ENCODE data around the gene NUTF2. TPM values are rescaled to one million over a fixed set of nuclear protein-coding genes. Genes with fewer than 3 reads are reported as not detected.

Gene NUTF2
- total and polyA plus RNA-seq, 4 experiments from 2014 or later = 41.2 to 128 (median 86.7) TPM

DNA sequence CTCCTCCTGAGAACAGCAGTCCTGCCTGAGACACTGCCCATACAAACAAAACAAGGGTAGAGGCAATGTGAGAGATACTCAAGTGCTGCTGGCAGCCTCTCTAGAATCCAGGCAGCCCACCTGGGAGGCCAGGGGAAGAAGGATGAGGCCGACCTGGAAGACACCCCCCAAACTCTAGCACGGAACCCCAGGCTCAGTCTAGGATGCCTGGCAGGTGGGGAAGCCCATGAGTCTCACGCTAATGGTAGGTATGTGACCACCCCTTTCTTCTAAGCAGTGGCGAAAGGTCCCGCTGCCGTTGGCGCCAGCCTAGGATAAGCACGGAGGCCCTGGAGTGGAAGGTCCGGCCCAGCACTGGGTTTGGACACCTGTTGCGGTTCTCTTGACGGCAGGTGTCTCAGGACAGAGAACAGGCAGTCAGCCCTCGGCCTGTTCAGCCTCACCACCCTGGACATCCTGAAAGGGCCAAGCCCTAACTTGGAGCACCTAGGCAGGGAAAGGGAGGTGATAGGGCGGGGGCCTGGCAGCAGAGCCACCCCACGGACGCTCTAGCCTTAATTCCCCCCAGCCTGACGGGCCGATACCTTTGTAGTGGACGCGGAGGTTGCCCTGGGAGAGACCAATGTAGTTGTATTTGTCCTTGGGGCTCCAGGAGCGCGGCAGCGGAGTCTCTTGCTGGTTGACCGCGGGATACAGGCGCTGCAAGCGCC, 40.9 kb upstream of the NUTF2 start:
- peak overlapping the region; percentile 91 to 93 for H3K4me3 ChIP-seq (ENCODE audit: low read length in 2 of 2)
- peak overlapping the region; percentile 95 for H3K27ac ChIP-seq (ENCODE audit: low read depth, low read length)
- peak overlapping the region; percentile 88 to 95 (median 90) for H3K4me3 Mint-ChIP-seq
- peaks cover 9 to 34% of the 10 kb centered on the region in 2 donors for H3K36me3 Mint-ChIP-seq
- peak in 1 of 5 donors; percentile 40 for DNase-seq
- no peaks in the 10 kb centered on the region for H3K27me3 Mint-ChIP-seq
- H3K4me1 ChIP-seq (ENCODE audit: insufficient read depth, low read length) = peaks cover 50% of the 10 kb centered on the region
- peaks cover 12% of the 10 kb centered on the region for H3K36me3 ChIP-seq (ENCODE audit: insufficient read depth, low read length)
- CTCF ChIA-PET (ENCODE audit: partially characterized antibody) = interaction anchor here (0.8 to 5.9 kb wide), 10 partner anchors 10 to 325 kb away, joined by 3 to 56 read pairs (median 4); partner anchors contain the start of genes ATP6V0D1 and GFOD2
- peaks cover 34 to 59% (median 43%) of the 10 kb centered on the region in 4 donors for H3K4me1 Mint-ChIP-seq
- no peaks in the 10 kb centered on the region for H3K9me3 ChIP-seq (ENCODE audit: control insufficient read depth in 1 of 2, low read length in 2 of 2)
- intact Hi-C loops (cut with micrococcal nuclease) = loop anchor here (1.0 to 2.0 kb wide), 11 partner anchors 10 to 325 kb away; partner anchors contain the start of genes ACD, ATP6V0D1, CTCF and GFOD2
- H3K27me3 ChIP-seq (ENCODE audit: insufficient read depth, low read length) = no peaks in the 10 kb centered on the region
- no peaks in the 10 kb centered on the region for H3K9me3 Mint-ChIP-seq
- POLR2A ChIA-PET (ENCODE audit: partially characterized antibody) = interaction anchor here (0.6 to 2.5 kb wide), 20 partner anchors 8 to 505 kb away, joined by 3 to 27 read pairs (median 5); partner anchors contain the start of genes ACD, C16orf86, DDX28 and DUS2
- peak overlapping the region; percentile 79 to 98 (median 94) for H3K27ac Mint-ChIP-seq

DNA sequence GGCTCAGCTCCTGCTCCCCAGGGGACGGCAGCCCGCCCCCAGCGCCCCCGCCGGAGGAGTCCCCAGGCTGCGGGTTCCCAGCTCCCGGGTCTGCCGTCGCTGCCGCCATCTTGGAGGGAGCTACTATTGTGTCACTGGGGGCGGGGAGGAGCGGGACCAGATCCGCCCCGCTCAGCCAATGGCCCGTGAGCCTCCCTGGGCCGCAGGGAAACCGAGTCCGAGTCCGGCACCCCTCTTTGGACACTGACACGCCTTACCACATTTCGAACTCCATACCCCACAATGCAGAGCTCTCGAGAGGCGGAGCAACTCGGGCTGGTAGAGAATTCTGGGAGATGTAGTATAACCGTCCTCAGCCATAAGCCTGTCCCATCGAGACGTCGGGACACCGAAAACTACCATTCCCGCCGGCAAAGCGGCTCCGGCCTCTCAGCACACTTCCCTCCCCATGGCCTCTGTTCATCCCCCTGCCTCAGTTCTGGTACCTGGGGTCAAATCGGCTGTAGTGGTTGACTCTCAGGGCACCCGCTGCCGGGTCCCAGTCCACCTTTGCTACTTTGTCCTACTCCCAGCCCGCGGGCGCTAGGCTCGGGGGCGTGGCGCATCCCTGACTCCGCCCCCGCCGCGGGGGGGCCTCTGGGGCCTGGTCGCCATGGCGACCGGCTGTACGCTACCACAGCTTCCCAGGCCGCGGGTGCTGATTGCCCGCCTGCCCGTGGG, 40.1 kb upstream of the NUTF2 start, which contains the start of the genes RANBP10 and TSNAXIP1:
TSS of gene RANBP10 (minus strand) at position 133 of the 720 bp plus-strand sequence. CDS start at position 109, 24 bp downstream.
TSS of gene TSNAXIP1 (plus strand) at position 462 of the 720 bp plus-strand sequence. CDS start 261 bp downstream, outside the sequence.
- Mint-ChIP-seq H3K27ac (peak within 1 kb of the TSS; percentile 85 to 98 (median 95)), H3K9me3 (no peaks in the 10 kb centered on the region), H3K27me3 (no peaks in the 10 kb centered on the region), H3K36me3 (peaks cover 8 to 34% of the 10 kb centered on the region in 2 donors), H3K4me3 (peak within 1 kb of the TSS; percentile 88 to 95 (median 90)), H3K4me1 (peaks cover 26 to 52% (median 36%) of the 10 kb centered on the region in 4 donors)
- no peaks in the 10 kb centered on the region for H3K27me3 ChIP-seq (ENCODE audit: insufficient read depth, low read length)
- intact Hi-C loops (cut with micrococcal nuclease) = loop anchor here (1.0 to 2.0 kb wide), 11 partner anchors 10 to 325 kb away; partner anchors contain the start of genes ACD, ATP6V0D1, CTCF and GFOD2
- peaks cover 6% of the 10 kb centered on the region for H3K36me3 ChIP-seq (ENCODE audit: insufficient read depth, low read length)
- no peaks in the 10 kb centered on the region for H3K9me3 ChIP-seq (ENCODE audit: control insufficient read depth in 1 of 2, low read length in 2 of 2)
- peak within 1 kb of the TSS; percentile 95 for H3K27ac ChIP-seq (ENCODE audit: low read depth, low read length)
- H3K4me1 ChIP-seq (ENCODE audit: insufficient read depth, low read length) = peaks cover 43% of the 10 kb centered on the region
- peak; percentile 97 to 99 (median 99) for DNase-seq
- CTCF ChIA-PET (ENCODE audit: partially characterized antibody) = interaction anchor here (0.8 to 2.7 kb wide), 11 partner anchors 9 to 325 kb away, joined by 3 to 47 read pairs (median 4); partner anchors contain the start of genes ATP6V0D1 and GFOD2
- POLR2A ChIA-PET (ENCODE audit: partially characterized antibody) = interaction anchor here (0.6 to 2.5 kb wide), 23 partner anchors 8 to 505 kb away, joined by 3 to 27 read pairs (median 5); partner anchors contain the start of genes ACD, C16orf86, CTCF and DDX28
- peak within 1 kb of the TSS; percentile 91 to 93 for H3K4me3 ChIP-seq (ENCODE audit: low read length in 2 of 2)

DNA sequence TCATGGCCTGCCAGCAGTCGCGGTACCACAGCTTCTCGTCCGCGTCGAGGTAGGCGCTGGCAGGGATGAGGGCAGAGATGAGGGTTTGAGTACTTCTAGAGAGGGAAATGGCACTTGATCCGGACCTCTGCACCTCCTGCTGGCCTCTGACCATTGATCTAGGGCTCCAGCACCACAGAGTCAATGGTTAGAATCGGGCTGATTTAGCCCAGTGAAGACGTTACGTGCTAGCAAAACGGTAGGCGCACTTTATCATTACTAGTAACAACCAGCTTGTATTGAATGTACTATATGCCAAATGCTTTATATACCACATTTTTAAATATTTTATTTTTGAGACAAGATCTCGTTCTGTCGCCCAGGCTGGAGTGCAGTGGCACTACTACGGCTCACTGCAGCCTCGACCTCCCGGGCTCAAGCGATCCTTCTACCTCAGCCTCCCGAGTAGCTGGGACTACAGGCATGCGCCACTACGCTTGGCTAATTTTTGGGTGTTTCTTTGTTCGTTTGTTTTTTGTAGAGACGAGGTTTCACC, 39.5 kb upstream of the NUTF2 start:
- Mint-ChIP-seq H3K27me3 (no peaks in the 10 kb centered on the region), H3K27ac (peak overlapping the region; percentile 85 to 98 (median 95)), H3K36me3 (peaks cover 8 to 30% of the 10 kb centered on the region in 2 donors), H3K4me1 (peaks cover 20 to 45% (median 30%) of the 10 kb centered on the region in 4 donors), H3K9me3 (no peaks in the 10 kb centered on the region), H3K4me3 (peak overlapping the region; percentile 88 to 95 (median 90))
- Histone ChIP-seq H3K4me3 (ENCODE audit: low read length in 2 of 2) (peak overlapping the region; percentile 43 to 93), H3K27ac (ENCODE audit: low read depth, low read length) (peak overlapping the region; percentile 95), H3K36me3 (ENCODE audit: insufficient read depth, low read length) (peaks cover 6% of the 10 kb centered on the region), H3K27me3 (ENCODE audit: insufficient read depth, low read length) (no peaks in the 10 kb centered on the region), H3K9me3 (ENCODE audit: control insufficient read depth in 1 of 2, low read length in 2 of 2) (no peaks in the 10 kb centered on the region), H3K4me1 (ENCODE audit: insufficient read depth, low read length) (peaks cover 37% of the 10 kb centered on the region)
- DNase-seq = no peak
- POLR2A ChIA-PET (ENCODE audit: partially characterized antibody) = interaction anchor here (0.6 to 2.5 kb wide), 22 partner anchors 9 to 504 kb away, joined by 3 to 27 read pairs (median 5); partner anchors contain the start of genes ACD, C16orf86, CTCF and DDX28
- intact Hi-C loops (cut with micrococcal nuclease) = loop anchor here (2.0 kb wide), 2 partner anchors 146 to 286 kb away; partner anchors contain the start of genes ACD and PARD6A
- CTCF ChIA-PET (ENCODE audit: partially characterized antibody) = interaction anchor here (0.7 to 2.7 kb wide), 11 partner anchors 9 to 326 kb away, joined by 3 to 47 read pairs (median 4); partner anchors contain the start of genes ACD, ATP6V0D1 and GFOD2

DNA sequence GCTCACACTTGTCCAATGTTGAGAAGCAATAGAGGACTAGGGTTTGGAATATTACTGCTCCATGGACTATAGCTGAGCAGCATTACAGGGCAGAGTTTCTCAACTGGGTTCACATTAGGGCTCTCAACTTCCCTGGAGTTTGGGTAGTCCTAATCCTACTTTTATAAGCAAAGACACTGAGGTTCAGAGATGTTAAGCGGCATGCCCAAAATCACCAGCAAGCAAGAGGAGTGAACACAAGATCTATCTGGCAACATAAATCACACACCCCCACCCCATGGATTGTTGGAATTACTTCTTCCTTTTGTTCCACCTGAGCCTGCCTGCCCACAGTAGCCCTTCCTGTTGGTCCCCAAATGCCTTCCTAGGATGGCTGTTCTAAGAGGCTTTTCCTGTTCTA, 34.8 kb upstream of the NUTF2 start:
- Mint-ChIP-seq H3K36me3 (no peaks in the 10 kb centered on the region), H3K4me3 (peak overlapping the region in 1 of 8 donors; percentile 61), H3K27me3 (no peaks in the 10 kb centered on the region), H3K27ac (peak overlapping the region in 1 of 7 donors; percentile 47), H3K4me1 (peaks cover 3 to 13% (median 8%) of the 10 kb centered on the region in 4 donors), H3K9me3 (no peaks in the 10 kb centered on the region)
- POLR2A ChIA-PET (ENCODE audit: partially characterized antibody) = no interaction called here
- no peaks in the 10 kb centered on the region for H3K27me3 ChIP-seq (ENCODE audit: insufficient read depth, low read length)
- H3K36me3 ChIP-seq (ENCODE audit: insufficient read depth, low read length) = no peaks in the 10 kb centered on the region
- H3K27ac ChIP-seq (ENCODE audit: low read depth, low read length) = no peak overlapping the region
- DNase-seq = no peak
- H3K4me3 ChIP-seq (ENCODE audit: low read length in 2 of 2) = no peak overlapping the region
- H3K4me1 ChIP-seq (ENCODE audit: insufficient read depth, low read length) = peaks cover 6% of the 10 kb centered on the region
- no peaks in the 10 kb centered on the region for H3K9me3 ChIP-seq (ENCODE audit: control insufficient read depth in 1 of 2, low read length in 2 of 2)
- intact Hi-C loops (cut with micrococcal nuclease) = no loop called here
- CTCF ChIA-PET (ENCODE audit: partially characterized antibody) = interaction anchor here (0.6 kb wide), 1 partner anchor 31 kb away, joined by 3 read pairs; no protein-coding TSS in a partner anchor

DNA sequence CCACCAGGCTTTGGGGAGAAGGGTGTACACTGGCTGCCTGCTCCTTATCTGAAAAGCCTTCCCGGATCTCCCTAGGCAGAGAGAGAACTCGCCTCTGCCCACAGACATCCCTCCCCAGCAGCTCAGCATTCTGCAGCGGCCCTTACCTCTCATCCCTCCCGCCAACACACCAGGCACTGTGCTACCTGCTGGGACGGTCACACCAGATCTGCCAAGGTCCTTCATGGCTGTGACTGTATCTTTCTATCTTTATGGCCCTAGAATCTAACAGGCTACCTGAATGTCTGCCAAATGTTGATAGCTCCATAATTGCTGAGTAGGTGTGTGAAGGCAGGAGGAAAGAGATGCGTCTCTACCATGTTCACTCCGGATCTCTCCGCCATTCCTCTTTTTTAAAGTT, 32.2 kb upstream of the NUTF2 start:
- intact Hi-C loops (cut with micrococcal nuclease) = no loop called here
- no peaks in the 10 kb centered on the region for H3K36me3 Mint-ChIP-seq
- DNase-seq = no peak
- no peaks in the 10 kb centered on the region for H3K9me3 Mint-ChIP-seq
- peaks cover 0 to 8% (median 5%) of the 10 kb centered on the region in 4 donors for H3K4me1 Mint-ChIP-seq
- H3K4me3 Mint-ChIP-seq = no peak overlapping the region
- ChIA-PET CTCF (ENCODE audit: partially characterized antibody) (interaction anchor here (1.1 to 3.9 kb wide), 12 partner anchors 7 to 414 kb away, joined by 3 to 56 read pairs (median 11); partner anchors contain the start of genes RANBP10 and TSNAXIP1), POLR2A (ENCODE audit: partially characterized antibody) (no interaction called here)
- H3K9me3 ChIP-seq (ENCODE audit: control insufficient read depth in 1 of 2, low read length in 2 of 2) = no peaks in the 10 kb centered on the region
- no peaks in the 10 kb centered on the region for H3K36me3 ChIP-seq (ENCODE audit: insufficient read depth, low read length)
- H3K27ac ChIP-seq (ENCODE audit: low read depth, low read length) = no peak overlapping the region
- H3K4me1 ChIP-seq (ENCODE audit: insufficient read depth, low read length) = no peaks in the 10 kb centered on the region
- H3K27ac Mint-ChIP-seq = no peak overlapping the region
- no peaks in the 10 kb centered on the region for H3K27me3 Mint-ChIP-seq
- H3K4me3 ChIP-seq (ENCODE audit: low read length in 2 of 2) = no peak overlapping the region
- no peaks in the 10 kb centered on the region for H3K27me3 ChIP-seq (ENCODE audit: insufficient read depth, low read length)

DNA sequence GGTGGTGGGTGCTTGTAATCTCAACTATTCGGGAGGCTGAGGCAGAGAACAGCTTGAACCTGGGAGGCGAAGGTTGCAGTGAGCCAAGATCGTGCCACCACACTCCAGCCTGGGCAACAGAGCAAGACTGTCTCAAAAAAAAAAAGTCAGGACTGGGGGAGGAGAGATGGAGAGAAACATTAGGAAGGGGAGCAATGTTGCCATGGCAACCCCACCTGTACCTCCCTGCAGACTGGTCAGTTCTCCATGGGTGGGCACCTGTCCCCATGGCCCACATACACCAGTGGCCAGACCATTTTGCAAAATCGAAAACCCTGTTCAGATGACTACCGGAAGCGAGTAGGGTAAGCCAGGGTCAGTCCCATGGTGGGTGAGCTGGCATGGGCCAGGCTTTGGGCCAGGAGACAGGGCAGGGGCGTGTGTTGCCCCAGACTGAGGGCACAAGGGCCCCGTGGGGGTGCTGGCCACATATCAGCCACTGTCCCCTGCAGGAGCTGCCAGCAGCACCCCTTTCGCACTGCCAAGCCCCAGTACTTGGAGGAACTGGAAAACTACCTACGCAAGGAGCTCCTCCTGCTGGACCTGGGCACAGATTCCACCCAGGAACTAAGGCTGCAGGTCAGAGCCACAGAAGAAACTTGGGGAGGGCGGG, 26.0 kb upstream of the NUTF2 start:
- H3K27ac Mint-ChIP-seq = no peak overlapping the region

More for the DNA sequence above, 26.0 kb upstream of the NUTF2 start:
- no peak for DNase-seq
- POLR2A ChIA-PET (ENCODE audit: partially characterized antibody) = no interaction called here
- Histone ChIP-seq H3K36me3 (ENCODE audit: insufficient read depth, low read length) (no peaks in the 10 kb centered on the region), H3K4me1 (ENCODE audit: insufficient read depth, low read length) (no peaks in the 10 kb centered on the region), H3K4me3 (ENCODE audit: low read length in 2 of 2) (no peak overlapping the region), H3K27me3 (ENCODE audit: insufficient read depth, low read length) (no peaks in the 10 kb centered on the region), H3K27ac (ENCODE audit: low read depth, low read length) (no peak overlapping the region), H3K9me3 (ENCODE audit: control insufficient read depth in 1 of 2, low read length in 2 of 2) (no peaks in the 10 kb centered on the region)
- Mint-ChIP-seq H3K27me3 (no peaks in the 10 kb centered on the region), H3K9me3 (no peaks in the 10 kb centered on the region), H3K4me3 (no peak overlapping the region), H3K36me3 (peaks cover 0 to 2% of the 10 kb centered on the region in 2 donors), H3K4me1 (peaks cover 0 to 8% (median 5%) of the 10 kb centered on the region in 4 donors)
- intact Hi-C loops (cut with micrococcal nuclease) = no loop called here
- CTCF ChIA-PET (ENCODE audit: partially characterized antibody) = interaction anchor here (1.3 to 1.6 kb wide), 2 partner anchors 106 to 454 kb away, joined by 3 to 4 read pairs; no protein-coding TSS in a partner anchor
